WTC11 (cell line): ENCODE results near the gene ARHGEF9. TPM values are rescaled to one million over a fixed set of nuclear protein-coding genes. Genes with fewer than 3 reads are reported as not detected.

Source experiments
- ATAC-seq: fragments of 200-7000 bp; cut with Tn5 transposase; 2 replicates; pipeline ENCODE4 v1.10.0; 2021; ENCODE audit warnings: mild to moderate bottlenecking, moderate library complexity
- CTCF ChIA-PET: fragments of 300-600 bp; sonication (Branson Sonifier 250); formaldehyde crosslinking; loops from one replicate; lab custom pipeline; 2021; ENCODE audit warnings: antibody characterized with exemption; lab: Charles Lee
- POLR2A ChIA-PET: fragments of 350-600 bp; sonication (Branson Sonifier 250); formaldehyde crosslinking; loops from one replicate; lab custom pipeline; 2021; ENCODE audit warnings: antibody characterized with exemption; lab: Charles Lee
- DNase-seq: peaks from one replicate; pipeline ENCODE4 v3.0.0; 2021; ENCODE audit warnings: low spot score
- H3K27ac Mint-ChIP-seq: 2 replicates; pipeline ENCODE4 v1.8.0; 2021; ENCODE audit warnings: mixed read lengths
- H3K27me3 Mint-ChIP-seq: 2 replicates; pipeline ENCODE4 v1.8.0; 2021; ENCODE audit warnings: low read depth, mild to moderate bottlenecking, moderate library complexity, mixed read lengths
- H3K36me3 Mint-ChIP-seq: 2 replicates; pipeline ENCODE4 v1.8.0; 2021; ENCODE audit warnings: mixed read lengths
- H3K4me1 Mint-ChIP-seq: 2 replicates; pipeline ENCODE4 v1.8.0; 2022; ENCODE audit warnings: mixed read lengths
- H3K4me3 Mint-ChIP-seq: 2 replicates; pipeline ENCODE4 v1.8.0; 2021; ENCODE audit warnings: mild to moderate bottlenecking, moderate library complexity, mixed read lengths
- H3K9me3 Mint-ChIP-seq: 2 replicates; pipeline ENCODE4 v1.8.0; 2021; ENCODE audit warnings: mixed read lengths
- ATF2 ChIP-seq: sonication (generic); formaldehyde crosslinking; IDR thresholded peaks from 2 replicates; pipeline ENCODE4 v1.8.1; 2022; ENCODE audit warnings: low read depth, missing genetic modification reagents, borderline replicate concordance
- ATF3 ChIP-seq: sonication (generic); formaldehyde crosslinking; conservative IDR thresholded peaks from 2 replicates; pipeline ENCODE4 v1.8.1; 2022; ENCODE audit warnings: mild to moderate bottlenecking, missing genetic modification reagents
- CREB1 ChIP-seq: sonication (generic); formaldehyde crosslinking; IDR thresholded peaks from 2 replicates; pipeline ENCODE4 v1.8.0; 2023; ENCODE audit warnings: mild to moderate bottlenecking, missing genetic modification reagents
- ELF4 ChIP-seq: sonication (generic); formaldehyde crosslinking; IDR thresholded peaks from 2 replicates; pipeline ENCODE4 v1.8.1; 2022; ENCODE audit warnings: low read depth, mild to moderate bottlenecking, moderate library complexity, missing genetic modification reagents
- EMX1 ChIP-seq: fragments of 250-450 bp; sonication (Bioruptor Pico); IDR thresholded peaks from 2 replicates; pipeline ENCODE4 v1.8.0; 2021; ENCODE audit warnings: mild to moderate bottlenecking
- FOXP1 ChIP-seq: sonication (generic); formaldehyde crosslinking; IDR thresholded peaks from 2 replicates; pipeline ENCODE4 v1.8.0; 2022; ENCODE audit warnings: missing genetic modification reagents, mild to moderate bottlenecking, moderate library complexity, borderline replicate concordance
- FOXP4 ChIP-seq: sonication (generic); formaldehyde crosslinking; IDR thresholded peaks from 2 replicates; pipeline ENCODE4 v1.8.0; 2022; ENCODE audit warnings: mild to moderate bottlenecking, missing genetic modification reagents
- GABPB1 ChIP-seq: sonication (generic); formaldehyde crosslinking; IDR thresholded peaks from 2 replicates; pipeline ENCODE4 v1.8.1; 2023; ENCODE audit warnings: mild to moderate bottlenecking, missing genetic modification reagents
- IRF2 ChIP-seq: sonication (generic); formaldehyde crosslinking; IDR thresholded peaks from 2 replicates; pipeline ENCODE4 v1.8.0; 2022; ENCODE audit warnings: low read depth, missing genetic modification reagents, borderline replicate concordance
- KAT7 ChIP-seq: sonication (generic); formaldehyde crosslinking; IDR thresholded peaks from 2 replicates; pipeline ENCODE4 v1.8.1; 2023; ENCODE audit warnings: missing genetic modification reagents, mild to moderate bottlenecking, borderline replicate concordance
- MLX ChIP-seq: sonication (generic); formaldehyde crosslinking; IDR thresholded peaks from 2 replicates; pipeline ENCODE4 v1.8.1; 2023; ENCODE audit warnings: mild to moderate bottlenecking, missing genetic modification reagents, moderate library complexity
- NR1H2 ChIP-seq: sonication (generic); formaldehyde crosslinking; IDR thresholded peaks from 2 replicates; pipeline ENCODE4 v1.9.0; 2021; ENCODE audit warnings: mild to moderate bottlenecking, moderate library complexity, missing genetic modification reagents
- RORB ChIP-seq: fragments of 250-450 bp; sonication (Bioruptor Pico); IDR thresholded peaks from 2 replicates; pipeline ENCODE4 v1.9.0; 2021; ENCODE audit warnings: mild to moderate bottlenecking
- SMAD3 ChIP-seq: sonication (generic); formaldehyde crosslinking; IDR thresholded peaks from 2 replicates; pipeline ENCODE4 v1.8.0; 2022; ENCODE audit warnings: missing genetic modification reagents, mild to moderate bottlenecking, borderline replicate concordance
- STAT6 ChIP-seq: sonication (generic); formaldehyde crosslinking; conservative IDR thresholded peaks from 2 replicates; pipeline ENCODE4 v1.8.1; 2023; ENCODE audit warnings: mild to moderate bottlenecking, low read depth, missing genetic modification reagents, moderate library complexity
- TEAD4 ChIP-seq: sonication (generic); formaldehyde crosslinking; IDR thresholded peaks from 2 replicates; pipeline ENCODE4 v1.8.0; 2022; ENCODE audit warnings: mild to moderate bottlenecking, missing genetic modification reagents
- USF1 ChIP-seq: sonication (generic); formaldehyde crosslinking; IDR thresholded peaks from 2 replicates; pipeline ENCODE4 v1.8.0; 2022; ENCODE audit warnings: mild to moderate bottlenecking, missing genetic modification reagents
- ZNF263 ChIP-seq: sonication (generic); formaldehyde crosslinking; IDR thresholded peaks from 2 replicates; pipeline ENCODE4 v1.8.1; 2022; ENCODE audit warnings: low read depth, mild to moderate bottlenecking, moderate library complexity, missing genetic modification reagents
- ZNF512 ChIP-seq: sonication (generic); formaldehyde crosslinking; IDR thresholded peaks from 2 replicates; pipeline ENCODE4 v1.8.1; 2022; ENCODE audit warnings: missing genetic modification reagents, borderline replicate concordance
- ZNF532 ChIP-seq: fragments of 250-450 bp; sonication (Bioruptor Pico); IDR thresholded peaks from 2 replicates; pipeline ENCODE4 v1.9.0; 2021; ENCODE audit warnings: mild to moderate bottlenecking, borderline replicate concordance
- total RNA-seq: library from RNA; stranded (reverse); gene quantifications from 3 replicates; pipeline ENCODE4 v1.2.3, GENCODE V29; 2021

ARHGEF9 gene
- total RNA-seq, 1 experiment from 2014 or later: 32.1 TPM

- TF ChIP-seq SMAD3 (CRISPR knock-in tag): no peak
- no peak for TF ChIP-seq ZNF512 (CRISPR knock-in tag)
- TF ChIP-seq TEAD4 (CRISPR knock-in tag): no peak
- no peak for TF ChIP-seq USF1
- TF ChIP-seq ELF4 (CRISPR knock-in tag): no peak
- no peak for TF ChIP-seq ATF3 (CRISPR knock-in tag)
- no peak for TF ChIP-seq IRF2 (CRISPR knock-in tag)
- TF ChIP-seq STAT6: no peak
Measured at GRCh38 chrX:63680423-63680822, 104.6 kb downstream of the ARHGEF9 start (continued).

GRCh38 chrX:63679432-63679831, 105.6 kb downstream of the ARHGEF9 start:
- ATAC-seq: no peak
- no peak for DNase-seq
- TF ChIP-seq NR1H2 (CRISPR knock-in tag) (no peak), MLX (no peak), ATF2 (CRISPR knock-in tag) (no peak), ZNF263 (no peak), FOXP1 (no peak)
- peaks cover 10% of the 10 kb centered on the region; the same call in 1 of the 2 replicates for H3K9me3 Mint-ChIP-seq
- ChIA-PET CTCF (no interaction called here), POLR2A (no interaction called here)
- H3K36me3 Mint-ChIP-seq: peaks cover 29% of the 10 kb centered on the region
- H3K4me3 Mint-ChIP-seq: no peak overlapping the region
- no peaks in the 10 kb centered on the region; the same call in 1 of the 2 replicates for H3K27me3 Mint-ChIP-seq
- H3K4me1 Mint-ChIP-seq: peaks cover 3% of the 10 kb centered on the region; the same call in 1 of the 2 replicates
- no peak overlapping the region for H3K27ac Mint-ChIP-seq

- H3K4me3 Mint-ChIP-seq: no peak overlapping the region
- CTCF ChIA-PET: no interaction called here
- no peak for DNase-seq
- no peaks in the 10 kb centered on the region for H3K9me3 Mint-ChIP-seq
- POLR2A ChIA-PET: no interaction called here
- no peak for ATAC-seq
- peaks cover 23% of the 10 kb centered on the region for H3K36me3 Mint-ChIP-seq
- no peaks in the 10 kb centered on the region; the same call in 1 of the 2 replicates for H3K27me3 Mint-ChIP-seq
- H3K4me1 Mint-ChIP-seq: no peaks in the 10 kb centered on the region
- no peak overlapping the region for H3K27ac Mint-ChIP-seq
- TF ChIP-seq ZNF532 (CRISPR knock-in tag) (no peak), RORB (CRISPR knock-in tag) (no peak), GABPB1 (no peak), FOXP4 (CRISPR knock-in tag) (no peak), KAT7 (CRISPR knock-in tag) (no peak), EMX1 (CRISPR knock-in tag) (no peak), CREB1 (no peak), FOXP1 (no peak)
Measured at GRCh38 chrX:63675716-63676115, 109.3 kb downstream of the ARHGEF9 start.
